GM21717 (cell line): ENCODE measurements around the gene MVB12B.
"Not testable (repeated sequence)": the region's sequence is repeated elsewhere in the genome, so short reads cannot be mapped to it uniquely, and the experiment has no call there.

ENCODE experiments used
- ATAC-seq: cut with Tn5 transposase; IDR thresholded peaks from one replicate; pipeline ENCODE4 v1.9.1; 2021; ENCODE audit warnings: mild to moderate bottlenecking, moderate library complexity; ENCODE audit not compliant: unreplicated experiment

Gene MVB12B

GRCh38 chr9:126551812-126552211 is 225.2 kb downstream of the MVB12B start:
- ATAC-seq: no peak

- ATAC-seq: no peak
Observed at GRCh38 chr9:126554292-126554691, 227.7 kb downstream of the MVB12B start.

DNA sequence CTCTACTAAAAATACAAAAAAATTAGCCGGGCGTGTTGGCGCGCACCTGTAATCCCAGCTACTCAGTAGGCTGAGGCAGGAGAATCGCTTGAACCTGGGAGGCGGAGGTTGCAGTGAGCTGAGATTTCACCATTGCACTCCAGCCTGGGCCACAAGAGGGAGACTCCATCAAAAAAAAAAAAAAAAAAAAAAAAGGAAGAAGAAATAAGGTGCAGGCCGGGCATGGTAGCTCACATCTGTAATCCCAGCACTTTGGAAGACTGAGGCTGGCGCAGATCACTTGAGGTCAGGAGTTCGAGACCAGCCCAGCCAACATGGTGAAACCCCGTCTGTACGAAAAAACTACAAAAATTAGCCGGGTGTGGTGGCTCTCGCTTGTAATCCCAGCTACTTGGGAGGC is 228.8 kb downstream of the MVB12B start:
- not testable (repeated sequence) for ATAC-seq
